ENCODE results near the gene KIAA1614.

Gene KIAA1614

GRCh38 chr1:180912801-180913565, at the start of gene KIAA1614:
KIAA1614 (plus strand) TSS chr1:180912897; CDS start chr1:180913244, 347 bp downstream.
- TF ChIP-seq CTCF (IDR thresholded peaks at IDR 0.05; ENCODE audit: insufficient read depth, low read length, poor library complexity, severe bottlenecking): no peak
- H3K4me3 ChIP-seq (replicated peaks; ENCODE audit: low read depth, low read length): peak within 1 kb of the TSS; percentile 48
- DNase-seq (ENCODE audit: extremely low read depth, insufficient read length): no peak
- H3K27me3 ChIP-seq (replicated peaks; ENCODE audit: control insufficient read depth, insufficient read depth, low read length): no peaks in the 10 kb centered on the region
- H3K36me3 ChIP-seq (ENCODE audit: control insufficient read depth, insufficient read depth, low read length): no peaks in the 10 kb centered on the region

- Histone ChIP-seq H3K27me3 (replicated peaks; ENCODE audit: control insufficient read depth, insufficient read depth, low read length) (no peaks in the 10 kb centered on the region), H3K4me3 (replicated peaks; ENCODE audit: low read depth, low read length) (no peak overlapping the region), H3K36me3 (ENCODE audit: control insufficient read depth, insufficient read depth, low read length) (no peaks in the 10 kb centered on the region)
- DNase-seq (ENCODE audit: extremely low read depth, insufficient read length): peak; percentile 16
- peak; percentile 45 for TF ChIP-seq CTCF (IDR thresholded peaks at IDR 0.05; ENCODE audit: insufficient read depth, low read length, poor library complexity, severe bottlenecking)
These were observed 49.4 kb upstream of the KIAA1614 start for GRCh38 chr1:180863158-180863775.

- no peak for DNase-seq (ENCODE audit: extremely low read depth, insufficient read length)
- no peak overlapping the region for H3K4me3 ChIP-seq (replicated peaks; ENCODE audit: low read depth, low read length)
- no peaks in the 10 kb centered on the region; the same call in none of the 2 replicates for H3K36me3 ChIP-seq (ENCODE audit: control insufficient read depth, insufficient read depth, low read length)
- no peaks in the 10 kb centered on the region for H3K27me3 ChIP-seq (replicated peaks; ENCODE audit: control insufficient read depth, insufficient read depth, low read length)
- peak; percentile 44 for TF ChIP-seq CTCF (IDR thresholded peaks at IDR 0.05; ENCODE audit: insufficient read depth, low read length, poor library complexity, severe bottlenecking)
These were observed 30.7 kb upstream of the KIAA1614 start for GRCh38 chr1:180881806-180882509.

- no peaks in the 10 kb centered on the region for H3K27me3 ChIP-seq (replicated peaks; ENCODE audit: control insufficient read depth, insufficient read depth, low read length)
- no peak overlapping the region for H3K4me3 ChIP-seq (replicated peaks; ENCODE audit: low read depth, low read length)
- TF ChIP-seq CTCF (IDR thresholded peaks at IDR 0.05; ENCODE audit: insufficient read depth, low read length, poor library complexity, severe bottlenecking): no peak
- no peaks in the 10 kb centered on the region; the same call in none of the 2 replicates for H3K36me3 ChIP-seq (ENCODE audit: control insufficient read depth, insufficient read depth, low read length)
- DNase-seq (ENCODE audit: extremely low read depth, insufficient read length): no peak
These were observed 28.0 kb upstream of the KIAA1614 start for GRCh38 chr1:180884588-180885300.

- no peak for DNase-seq (ENCODE audit: extremely low read depth, insufficient read length)
- Histone ChIP-seq H3K36me3 (ENCODE audit: control insufficient read depth, insufficient read depth, low read length) (no peaks in the 10 kb centered on the region; the same call in none of the 2 replicates), H3K4me3 (replicated peaks; ENCODE audit: low read depth, low read length) (no peak overlapping the region), H3K27me3 (replicated peaks; ENCODE audit: control insufficient read depth, insufficient read depth, low read length) (no peaks in the 10 kb centered on the region)
- TF ChIP-seq CTCF (IDR thresholded peaks at IDR 0.05; ENCODE audit: insufficient read depth, low read length, poor library complexity, severe bottlenecking): no peak
These were observed 26.4 kb upstream of the KIAA1614 start for GRCh38 chr1:180886338-180886737.

Data from GM06990 (cell line).